H1 (cell line): Measurements from ENCODE around the gene AVP. TPM values are rescaled to one million over a fixed set of nuclear protein-coding genes. Genes with fewer than 3 reads are reported as not detected.
"Not testable (repeated sequence)": the region's sequence is repeated elsewhere in the genome, so short reads cannot be mapped to it uniquely, and the experiment has no call there.

Source experiments
- CTCF ChIA-PET: fragments of 300-600 bp; sonication (Branson Sonifier 250); formaldehyde crosslinking; loops from one replicate; lab custom pipeline; 2021; ENCODE audit not compliant: partially characterized antibody; lab: Charles Lee
- POLR2A ChIA-PET: fragments of 300-600 bp; sonication (Branson Sonifier 250); formaldehyde crosslinking; loops from one replicate; lab custom pipeline; 2021; ENCODE audit warnings: inconsistent platforms; ENCODE audit not compliant: partially characterized antibody; lab: Charles Lee
- DNase-seq, 2 experiments: peaks; one replicate each; pipeline versions ENCODE4 v3.0.0 to v3.0.0-alpha.2; 2010 to 2022; ENCODE audit warnings: low spot score in 2 of 2, low read depth in 1 of 2, mixed read lengths in 1 of 2
- FAIRE-seq: peaks from 2 replicates; lab custom pipeline; 2011; peaks lifted over from hg19 to GRCh38; lab: Jason Lieb, UNC
- H2AFZ ChIP-seq: 2 replicates; pipeline ENCODE4 v1.8.1; 2012; ENCODE audit warnings: low read length, inconsistent platforms
- H2AK5ac ChIP-seq: 2 replicates; pipeline ENCODE4 v1.6.1; 2013; ENCODE audit warnings: low read depth, low read length
- H2BK120ac ChIP-seq: replicated peaks from 2 replicates; pipeline ENCODE3; 2013; ENCODE audit warnings: low read depth, low read length, inconsistent platforms
- H2BK12ac ChIP-seq: 2 replicates; pipeline ENCODE4 v1.6.1; 2013; ENCODE audit warnings: low read depth, low read length
- H2BK15ac ChIP-seq: 2 replicates; pipeline ENCODE4 v1.6.1; 2013; ENCODE audit warnings: low read length
- H2BK20ac ChIP-seq: 2 replicates; pipeline ENCODE4 v1.6.1; 2013; ENCODE audit warnings: low read length
- H2BK5ac ChIP-seq: 2 replicates; pipeline ENCODE4 v1.6.1; 2013; ENCODE audit warnings: low read depth, low read length
- H3K14ac ChIP-seq: 2 replicates; pipeline ENCODE4 v1.6.1; 2013; ENCODE audit warnings: inconsistent platforms; ENCODE audit not compliant: insufficient read length
- H3K18ac ChIP-seq: 2 replicates; pipeline ENCODE4 v1.6.1; 2013; ENCODE audit warnings: low read length; ENCODE audit errors: extremely low read depth
- H3K23ac ChIP-seq: 2 replicates; pipeline ENCODE4 v1.6.1; 2013; ENCODE audit warnings: inconsistent platforms; ENCODE audit not compliant: insufficient read length
- H3K23me2 ChIP-seq: 2 replicates; pipeline ENCODE4 v1.6.1; 2013; ENCODE audit warnings: low read depth, low read length
- H3K27ac ChIP-seq: 2 replicates; pipeline ENCODE4 v1.6.1; 2011; ENCODE audit warnings: low read depth, low read length, inconsistent platforms
- H3K27me3 ChIP-seq, 4 experiments: replicated peaks in 1 of 4; 1 replicate in 1 of 4; 2 replicates in 3 of 4; pipeline versions ENCODE4 v1.6.1 to v1.8.1; 2011 to 2013; ENCODE audit warnings: low read length in 3 of 4, mild to moderate bottlenecking in 3 of 4, inconsistent platforms in 2 of 4, mixed read lengths in 2 of 4, moderate library complexity in 1 of 4; ENCODE audit not compliant: control insufficient read depth in 3 of 4, insufficient read depth in 3 of 4; ENCODE audit errors: extremely low read depth in 1 of 4
- H3K36me3 ChIP-seq, 4 experiments: 2 replicates each; pipeline versions ENCODE4 v1.6.1 to v1.8.1; 2011 to 2013; ENCODE audit warnings: mild to moderate bottlenecking in 4 of 4, low read length in 3 of 4, moderate library complexity in 2 of 4, control low read depth in 1 of 4, inconsistent platforms in 1 of 4; ENCODE audit not compliant: insufficient read depth in 4 of 4, control insufficient read depth in 2 of 4
- H3K4ac ChIP-seq: replicated peaks from 2 replicates; pipeline ENCODE3; 2013; ENCODE audit warnings: low read length, low read depth, mixed read lengths, inconsistent platforms; ENCODE audit not compliant: insufficient read length
- H3K4me1 ChIP-seq, 4 experiments: replicated peaks in 1 of 4; 1 replicate in 1 of 4; 2 replicates in 3 of 4; pipeline versions ENCODE4 v1.6.1 to v1.8.1; 2011 to 2013; ENCODE audit warnings: low read length in 3 of 4, inconsistent platforms in 2 of 4, mixed read lengths in 1 of 4; ENCODE audit not compliant: insufficient read depth in 4 of 4, control insufficient read depth in 3 of 4
- H3K4me2 ChIP-seq, 2 experiments: 2 replicates each; pipeline versions ENCODE4 v1.6.1 to v1.8.1; 2011 to 2013; ENCODE audit warnings: low read depth in 2 of 2, low read length in 2 of 2, control low read depth in 1 of 2, inconsistent platforms in 1 of 2, mild to moderate bottlenecking in 1 of 2; ENCODE audit not compliant: insufficient read depth in 1 of 2
- H3K4me3 ChIP-seq, 4 experiments: fragments of 200-600, 300-600 bp in 1 of 4; sonication (generic), shearing (Covaris generic), sonication (Bioruptor Twin) in 1 of 4; 2 replicates each; pipeline versions ENCODE4 v1.5.1 to v1.8.1; 2011 to 2016; ENCODE audit warnings: low read length in 4 of 4, low read depth in 3 of 4, control low read depth in 2 of 4, inconsistent platforms in 2 of 4, mild to moderate bottlenecking in 2 of 4, mixed read lengths in 1 of 4, moderate library complexity in 1 of 4; ENCODE audit not compliant: insufficient read depth in 2 of 4; ENCODE audit errors: extremely low read depth in 1 of 4
- H3K56ac ChIP-seq: replicated peaks from 2 replicates; pipeline ENCODE3; 2013; ENCODE audit warnings: low read depth, mild to moderate bottlenecking, mixed read lengths, low read length, inconsistent platforms; ENCODE audit not compliant: insufficient read length
- H3K79me1 ChIP-seq: 2 replicates; pipeline ENCODE4 v1.6.1; 2013; ENCODE audit warnings: low read depth, low read length, control low read depth
- H3K79me2 ChIP-seq, 2 experiments: 2 replicates each; pipeline versions ENCODE4 v1.6.1 to v1.8.1; 2012 to 2013; ENCODE audit warnings: low read length in 2 of 2, mild to moderate bottlenecking in 2 of 2, inconsistent platforms in 1 of 2; ENCODE audit not compliant: insufficient read depth in 2 of 2, control insufficient read depth in 1 of 2
- H3K9ac ChIP-seq, 4 experiments: replicated peaks in 1 of 4; 1 replicate in 1 of 4; 2 replicates in 3 of 4; pipeline versions ENCODE4 v1.6.1 to v1.8.1; 2011 to 2013; ENCODE audit warnings: low read depth in 3 of 4, low read length in 3 of 4, control low read depth in 2 of 4, mild to moderate bottlenecking in 2 of 4, moderate library complexity in 2 of 4, inconsistent platforms in 1 of 4; ENCODE audit errors: extremely low read depth in 1 of 4
- H3K9me3 ChIP-seq, 2 experiments: 2 replicates each; pipeline versions ENCODE4 v1.6.1 to v1.8.1; 2012 to 2013; ENCODE audit warnings: mild to moderate bottlenecking in 2 of 2, moderate library complexity in 2 of 2, control low read depth in 1 of 2, inconsistent platforms in 1 of 2, low read depth in 1 of 2, low read length in 1 of 2, mixed read lengths in 1 of 2; ENCODE audit not compliant: insufficient read depth in 2 of 2
- H4K20me1 ChIP-seq, 2 experiments: replicated peaks in 1 of 2; 2 replicates each; pipeline versions ENCODE3 to v1.8.1; 2011 to 2013; ENCODE audit warnings: inconsistent platforms in 2 of 2, low read length in 2 of 2, mild to moderate bottlenecking in 1 of 2; ENCODE audit not compliant: insufficient read depth in 2 of 2, control insufficient read depth in 1 of 2
- H4K5ac ChIP-seq: 2 replicates; pipeline ENCODE4 v1.6.1; 2013; ENCODE audit warnings: low read length, low read depth, mixed read lengths, inconsistent platforms; ENCODE audit not compliant: insufficient read length
- H4K8ac ChIP-seq: 2 replicates; pipeline ENCODE4 v1.8.0; 2013; ENCODE audit warnings: mild to moderate bottlenecking, moderate library complexity, low read length, inconsistent platforms; ENCODE audit not compliant: insufficient read depth; ENCODE audit errors: extremely low read depth
- H4K91ac ChIP-seq: replicated peaks from 2 replicates; pipeline ENCODE3; 2013; ENCODE audit warnings: low read length, mixed read lengths, inconsistent platforms; ENCODE audit not compliant: insufficient read length
- WGBS, 2 experiments: shearing (Covaris generic) in 1 of 2; methylation state at CpG; one replicate each; pipeline versions ENCODE4 v1.1.6 to v1.1.7; 2013 to 2015; ENCODE audit warnings: low lambda C conversion rate in 2 of 2, mixed read lengths in 2 of 2, inconsistent platforms in 1 of 2, low coverage in 1 of 2, missing lambda C conversion rate in 1 of 2; ENCODE audit not compliant: insufficient replicate concordance in 2 of 2, insufficient coverage in 1 of 2, insufficient read length in 1 of 2; ENCODE audit errors: extremely low coverage in 1 of 2, missing lambda C conversion rate in 1 of 2; 5-methylcytosine and 5-hydroxymethylcytosine counted together
- polyA plus RNA-seq, 7 experiments: library from polyadenylated mRNA; depleted of rRNA in 3 of 7; stranded (reverse) in 5 of 7; unstranded in 2 of 7; fragments of >200 nt in 5 of 7; fragments of 200-250 nt in 2 of 7; gene quantifications; 1 replicate in 5 of 7; 2 replicates in 1 of 7; 4 replicates in 1 of 7; pipeline versions ENCODE4 v1.2.1 to v1.2.3, GENCODE V29; 2011 to 2013; ENCODE audit warnings: missing spikeins in 2 of 7, mixed read lengths in 2 of 7
- total RNA-seq: library from RNA; stranded (reverse); fragmentation: NEBNext Ultra II Directional; extraction: Animal tissue kit (Norgen Biotek cat#: 25700); gene quantifications from 2 replicates; pipeline ENCODE4 v1.2.1, GENCODE V29; 2021

The AVP gene
- total and polyA plus RNA-seq, 2 of the 8 experiments (the other 6 are each of a cell fraction or from before 2014, with no cell fraction given), result 0.18 TPM; not detected in 1

DNA sequence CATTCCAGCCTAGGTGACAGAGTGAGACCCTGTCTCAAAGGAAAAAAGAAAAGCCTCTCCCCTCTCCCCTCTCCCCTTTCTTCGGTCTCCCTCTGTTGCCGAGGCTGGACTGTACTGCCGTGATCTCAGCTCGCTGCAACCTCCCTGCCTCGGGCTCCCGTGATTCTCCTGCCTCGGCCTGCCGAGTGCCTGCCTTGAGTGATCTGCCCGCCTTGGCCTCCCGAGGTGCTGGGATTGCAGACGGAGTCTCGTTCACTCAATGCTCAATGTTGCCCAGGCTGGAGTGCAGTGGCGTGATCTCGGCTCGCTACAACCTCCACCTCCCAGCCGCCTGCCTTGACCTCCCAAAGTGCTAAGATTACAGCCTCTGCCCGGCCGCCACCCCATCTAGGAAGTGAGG is 39.6 kb upstream of the AVP start:
- H2BK20ac ChIP-seq, H3K4me3 ChIP-seq, DNase-seq, H3K23me2 ChIP-seq, H3K27me3 ChIP-seq, H3K23ac ChIP-seq, H4K20me1 ChIP-seq, H3K56ac ChIP-seq, H3K4me2 ChIP-seq, H3K79me1 ChIP-seq, H4K91ac ChIP-seq, H2BK120ac ChIP-seq, H3K27ac ChIP-seq, POLR2A ChIA-PET, CTCF ChIA-PET, H3K14ac ChIP-seq, H3K79me2 ChIP-seq, H2BK12ac ChIP-seq, H2BK15ac ChIP-seq, H2AK5ac ChIP-seq, H4K8ac ChIP-seq, H3K18ac ChIP-seq, H3K9ac ChIP-seq, H2AFZ ChIP-seq, H3K4me1 ChIP-seq, FAIRE-seq, H3K4ac ChIP-seq, H4K5ac ChIP-seq, H2BK5ac ChIP-seq: not testable (repeated sequence)
- Histone ChIP-seq H3K36me3 (peaks cover 0 to 25% (median 2%) of the 10 kb centered on the region in 4 experiments; a peak in 3 of 8 replicates), H3K9me3 (peaks cover 17 to 37% of the 10 kb centered on the region in 2 experiments)
- 92% methylated on average over 14 of the region's 18 CpGs; no CpG with 5 or more reads in 1 of the 2 experiments for WGBS, 2 experiments
